Naive thymus-derived CD8-positive, alpha-beta T cell (primary cell): ENCODE results near the gene MYD88. TPM values are rescaled to one million over a fixed set of nuclear protein-coding genes. Genes with fewer than 3 reads are reported as not detected.
A peak's percentile ranks its signal among the peaks of the same experiment; 100 is the strongest.

ENCODE experiments used
- ATAC-seq, 2 donors: fragments of 150-1000 bp; cut with Tn5 transposase in 1 of 2; sonication (Bioruptor Pico), chemical (Tn5 transposase) in 1 of 2; 1 replicate in 1 of 2; 2 replicates in 1 of 2; pipeline ENCODE4 v1.10.0; 2021; ENCODE audit warnings: mild to moderate bottlenecking in 2 of 2, moderate library complexity in 2 of 2
- POLR2A ChIA-PET: fragments of 350-600 bp; sonication (Branson Sonifier 250); formaldehyde crosslinking; loops from one replicate; lab custom pipeline; 2021; ENCODE audit warnings: antibody characterized with exemption; lab: Charles Lee
- DNase-seq, 10 donors: peaks; one replicate each; pipeline versions ENCODE4 v3.0.0 to v3.0.0-alpha.2; 2020 to 2022
- H3K27ac Mint-ChIP-seq, 10 donors: one replicate each; pipeline ENCODE4 v1.8.0; 2020 to 2022; ENCODE audit warnings: mild to moderate bottlenecking in 10 of 10, mixed read lengths in 10 of 10, moderate library complexity in 4 of 10, inconsistent platforms in 1 of 10
- H3K27me3 Mint-ChIP-seq, 5 donors: one replicate each; pipeline ENCODE4 v1.8.0; 2021 to 2022; ENCODE audit warnings: mixed read lengths in 5 of 5
- H3K36me3 Mint-ChIP-seq, 3 donors: one replicate each; pipeline ENCODE4 v1.8.0; 2020 to 2022; ENCODE audit warnings: mixed read lengths in 3 of 3, mild to moderate bottlenecking in 2 of 3, inconsistent platforms in 1 of 3
- H3K4me1 Mint-ChIP-seq, 4 donors: one replicate each; pipeline ENCODE4 v1.8.0; 2021 to 2022; ENCODE audit warnings: mixed read lengths in 4 of 4
- H3K4me3 Mint-ChIP-seq, 10 donors: one replicate each; pipeline ENCODE4 v1.8.0; 2020 to 2022; ENCODE audit warnings: mild to moderate bottlenecking in 10 of 10, mixed read lengths in 10 of 10, moderate library complexity in 6 of 10, inconsistent platforms in 1 of 10
- H3K9me3 Mint-ChIP-seq, 9 donors: one replicate each; pipeline ENCODE4 v1.8.0; 2020 to 2022; ENCODE audit warnings: mixed read lengths in 9 of 9, mild to moderate bottlenecking in 3 of 9, inconsistent platforms in 1 of 9, moderate library complexity in 1 of 9
- polyA plus RNA-seq, 3 donors: library from polyadenylated mRNA; unstranded; fragments of 300-500 nt; fragmentation: Illumina TruSeq; gene quantifications; one replicate each; pipeline ENCODE4 v1.2.3, GENCODE V29; 2021
- total RNA-seq, 8 experiments: library from RNA in 2 of 8; stranded (reverse) in 2 of 8; gene quantifications; one replicate each; pipeline ENCODE4 v1.2.3 and lab custom pipeline; 2021 to 2026

Gene MYD88
- total and polyA plus RNA-seq, 5 experiments from 2014 or later, result 40.6 to 73.9 (median 54.5) TPM

GRCh38 chr3:38121832-38122461 lies 16.5 kb upstream of the MYD88 start:
- no peak for DNase-seq
- no peaks in the 10 kb centered on the region for H3K9me3 Mint-ChIP-seq
- peaks cover 3 to 20% (median 15%) of the 10 kb centered on the region in 4 donors for H3K4me1 Mint-ChIP-seq
- peaks cover 0 to 58% (median 6%) of the 10 kb centered on the region in 3 donors for H3K36me3 Mint-ChIP-seq
- H3K27me3 Mint-ChIP-seq, result no peaks in the 10 kb centered on the region
- H3K4me3 Mint-ChIP-seq, result no peak overlapping the region
- H3K27ac Mint-ChIP-seq, result peak overlapping the region in 5 of 10 donors; percentile 18 to 73 (median 39)
- POLR2A ChIA-PET, result no interaction called here
- ATAC-seq, result no peak

- peaks cover 0 to 67% (median 6%) of the 10 kb centered on the region in 3 donors for H3K36me3 Mint-ChIP-seq
- H3K9me3 Mint-ChIP-seq, result no peaks in the 10 kb centered on the region
- DNase-seq, result no peak
- no peaks in the 10 kb centered on the region for H3K27me3 Mint-ChIP-seq
- POLR2A ChIA-PET, result no interaction called here
- peak overlapping the region in 3 of 10 donors; percentile 28 to 42 (median 39) for H3K27ac Mint-ChIP-seq
- peaks cover 3 to 19% (median 17%) of the 10 kb centered on the region in 4 donors for H3K4me1 Mint-ChIP-seq
- no peak overlapping the region for H3K4me3 Mint-ChIP-seq
- ATAC-seq, result no peak
These were observed 15.7 kb upstream of the MYD88 start for GRCh38 chr3:38122712-38123290.

- peaks cover 0 to 82% (median 6%) of the 10 kb centered on the region in 3 donors for H3K36me3 Mint-ChIP-seq
- no peaks in the 10 kb centered on the region for H3K9me3 Mint-ChIP-seq
- no peaks in the 10 kb centered on the region for H3K27me3 Mint-ChIP-seq
- POLR2A ChIA-PET, result no interaction called here
- peaks cover 0 to 19% (median 12%) of the 10 kb centered on the region in 4 donors for H3K4me1 Mint-ChIP-seq
- H3K4me3 Mint-ChIP-seq, result no peak overlapping the region
- DNase-seq (peak in 1 of 10 donors; percentile 5), ATAC-seq (no peak)
- peak overlapping the region in 5 of 10 donors; percentile 15 to 62 (median 49) for H3K27ac Mint-ChIP-seq
These were observed 13.9 kb upstream of the MYD88 start for GRCh38 chr3:38124324-38125122.

GRCh38 chr3:38125305-38126120 lies 12.9 kb upstream of the MYD88 start:
- peak overlapping the region in 8 of 10 donors; percentile 40 to 67 (median 50) for H3K27ac Mint-ChIP-seq
- H3K36me3 Mint-ChIP-seq, result peaks cover 0 to 88% (median 6%) of the 10 kb centered on the region in 3 donors
- ATAC-seq (no peak), DNase-seq (peak in 1 of 10 donors; percentile 15)
- no peaks in the 10 kb centered on the region for H3K27me3 Mint-ChIP-seq
- H3K9me3 Mint-ChIP-seq, result no peaks in the 10 kb centered on the region
- POLR2A ChIA-PET, result interaction anchor here (1.4 kb wide), 1 partner anchor 15 kb away, joined by 6 read pairs; no protein-coding TSS in a partner anchor
- peaks cover 6 to 26% (median 12%) of the 10 kb centered on the region in 4 donors for H3K4me1 Mint-ChIP-seq
- H3K4me3 Mint-ChIP-seq, result no peak overlapping the region

- POLR2A ChIA-PET, result interaction anchor here (0.6 to 1.4 kb wide), 2 partner anchors 14 to 77 kb away, joined by 6 to 10 read pairs; no protein-coding TSS in a partner anchor
- peak in 1 of 10 donors; percentile 47 for DNase-seq
These were observed 12.2 kb upstream of the MYD88 start for GRCh38 chr3:38126121-38126892.

GRCh38 chr3:38127611-38128302 lies 10.7 kb upstream of the MYD88 start:
- Mint-ChIP-seq H3K4me1 (peaks cover 11 to 38% (median 19%) of the 10 kb centered on the region in 4 donors), H3K27ac (peak overlapping the region in 6 of 10 donors; percentile 56 to 84 (median 64)), H3K9me3 (no peaks in the 10 kb centered on the region), H3K4me3 (no peak overlapping the region), H3K27me3 (no peaks in the 10 kb centered on the region), H3K36me3 (peaks cover 0 to 91% (median 6%) of the 10 kb centered on the region in 3 donors)
- DNase-seq (peak in 1 of 10 donors; percentile 28), ATAC-seq (no peak)
- POLR2A ChIA-PET, result interaction anchor here (0.8 to 1.6 kb wide), 2 partner anchors 9 to 37 kb away, joined by 3 to 5 read pairs; partner anchors contain the start of genes ACAA1 and OXSR1

More at GRCh38 chr3:38126121-38126892, 12.2 kb upstream of the MYD88 start:
- Mint-ChIP-seq H3K4me3 (no peak overlapping the region), H3K27ac (peak overlapping the region in 7 of 10 donors; percentile 25 to 67 (median 43)), H3K36me3 (peaks cover 0 to 89% (median 6%) of the 10 kb centered on the region in 3 donors), H3K27me3 (no peaks in the 10 kb centered on the region), H3K9me3 (no peaks in the 10 kb centered on the region), H3K4me1 (peaks cover 5 to 30% (median 12%) of the 10 kb centered on the region in 4 donors)
- ATAC-seq, result no peak

GRCh38 chr3:38128303-38128655 lies 10.2 kb upstream of the MYD88 start:
- Mint-ChIP-seq H3K36me3 (peaks cover 0 to 91% (median 6%) of the 10 kb centered on the region in 3 donors), H3K27me3 (no peaks in the 10 kb centered on the region), H3K4me1 (peaks cover 15 to 44% (median 24%) of the 10 kb centered on the region in 4 donors), H3K9me3 (no peaks in the 10 kb centered on the region), H3K4me3 (no peak overlapping the region), H3K27ac (peak overlapping the region in 3 of 10 donors; percentile 15 to 64 (median 48))
- POLR2A ChIA-PET, result interaction anchor here (0.8 to 1.6 kb wide), 3 partner anchors 9 to 37 kb away, joined by 3 to 5 read pairs (median 5); partner anchors contain the start of genes ACAA1 and OXSR1
- ATAC-seq (no peak), DNase-seq (peak in 1 of 10 donors; percentile 28)

GRCh38 chr3:38129058-38129457 lies 9.4 kb upstream of the MYD88 start:
- no peak for ATAC-seq
- DNase-seq, result peak in 1 of 10 donors; percentile 57
- no peaks in the 10 kb centered on the region for H3K27me3 Mint-ChIP-seq
- POLR2A ChIA-PET, result interaction anchor here (1.6 kb wide), 2 partner anchors 8 to 36 kb away, joined by 5 read pairs; partner anchors contain the start of genes ACAA1 and OXSR1
- H3K36me3 Mint-ChIP-seq, result peaks cover 0 to 91% (median 6%) of the 10 kb centered on the region in 3 donors
- no peaks in the 10 kb centered on the region for H3K9me3 Mint-ChIP-seq
- H3K27ac Mint-ChIP-seq, result peak overlapping the region in 7 of 10 donors; percentile 22 to 75 (median 46)
- H3K4me3 Mint-ChIP-seq, result peak overlapping the region in 1 of 10 donors; percentile 4
- H3K4me1 Mint-ChIP-seq, result peaks cover 17 to 51% (median 28%) of the 10 kb centered on the region in 4 donors

- ATAC-seq, result no peak
- Mint-ChIP-seq H3K9me3 (no peaks in the 10 kb centered on the region), H3K4me3 (no peak overlapping the region), H3K4me1 (peaks cover 23 to 59% (median 39%) of the 10 kb centered on the region in 4 donors), H3K27me3 (no peaks in the 10 kb centered on the region), H3K36me3 (peaks cover 0 to 87% (median 2%) of the 10 kb centered on the region in 3 donors), H3K27ac (peak overlapping the region; percentile 11 to 87 (median 66))
- no peak for DNase-seq
- POLR2A ChIA-PET, result interaction anchor here (1.0 kb wide), 1 partner anchor 34 kb away, joined by 3 read pairs; the partner anchor contains the start of gene OXSR1
These were observed 7.8 kb upstream of the MYD88 start for GRCh38 chr3:38130631-38131065.

GRCh38 chr3:38131621-38132369 lies 6.7 kb upstream of the MYD88 start:
- ATAC-seq (no peak), DNase-seq (peak in 1 of 10 donors; percentile 44)
- Mint-ChIP-seq H3K4me3 (no peak overlapping the region), H3K9me3 (no peaks in the 10 kb centered on the region), H3K4me1 (peaks cover 30 to 64% (median 46%) of the 10 kb centered on the region in 4 donors), H3K36me3 (peaks cover 0 to 75% (median 0%) of the 10 kb centered on the region in 3 donors), H3K27ac (peak overlapping the region in 7 of 10 donors; percentile 10 to 75 (median 48)), H3K27me3 (no peaks in the 10 kb centered on the region)
- POLR2A ChIA-PET, result interaction anchor here (0.5 to 1.0 kb wide), 2 partner anchors 33 to 96 kb away, joined by 3 read pairs; partner anchors contain the start of gene OXSR1
